Thyroid gland (tissue), 4 donors: ENCODE results near the gene RALGPS2. TPM values are rescaled to one million over a fixed set of nuclear protein-coding genes. Genes with fewer than 3 reads are reported as not detected.
A peak's percentile ranks its signal among the peaks of the same experiment; 100 is the strongest.

Source experiments
- DNase-seq, 2 donors: peaks; one replicate each; pipeline ENCODE4 v3.0.0-alpha.2; 2019
- H3K27ac ChIP-seq, 3 donors: fragments of 200-600 bp; sonication (generic); 1 replicate in 2 of 3; 2 replicates in 1 of 3; pipeline ENCODE4 v1.5.1; 2016 to 2019; ENCODE audit warnings: mild to moderate bottlenecking in 1 of 3, moderate library complexity in 1 of 3
- H3K27me3 ChIP-seq: fragments of 200-600 bp; sonication (generic); one replicate; pipeline ENCODE4 v1.5.1; 2019
- H3K36me3 ChIP-seq, 2 donors: fragments of 200-600 bp; sonication (generic); one replicate each; pipeline ENCODE4 v1.5.1; 2016 to 2019
- H3K4me1 ChIP-seq, 2 donors: fragments of 200-600 bp; sonication (generic); one replicate each; pipeline ENCODE4 v1.5.1; 2017 to 2019
- H3K4me3 ChIP-seq, 3 donors: fragments of 200-600 bp; sonication (generic); replicated peaks in 1 of 3; 1 replicate in 2 of 3; 2 replicates in 1 of 3; pipeline ENCODE4 v1.5.1; 2016; ENCODE audit warnings: mild to moderate bottlenecking in 1 of 3
- H3K9me3 ChIP-seq: fragments of 200-600 bp; sonication (generic); one replicate; pipeline ENCODE4 v1.5.1; 2017
- POLR2A ChIP-seq, 2 donors: fragments of 450-650 bp; IDR thresholded peaks; one replicate each; pipeline ENCODE4 v1.6.1; 2017; ENCODE audit warnings: antibody characterized with exemption in 2 of 2, mild to moderate bottlenecking in 2 of 2, moderate library complexity in 1 of 2
- WGBS, 2 donors: methylation state at CpG; one replicate each; pipeline ENCODE4 v1.1.5; 2017; 5-methylcytosine and 5-hydroxymethylcytosine counted together
- intact Hi-C: fragments of 100-400 bp; cut with DNase I; formaldehyde crosslinking; loops from one replicate; pipeline ENCODE4 v1.15.1; 2023
- total RNA-seq, 4 donors: library from RNA; depleted of rRNA; stranded (reverse); fragments of >200 nt; gene quantifications; one replicate each; pipeline ENCODE4 v1.2.3, GENCODE V29; 2016
- TF ChIP-seq, protein P1 (sequence below), 6 experiments: fragments of 200-600 bp in 3 of 6; fragments of 450-650 bp in 3 of 6; sonication (generic) in 3 of 6; IDR thresholded peaks; one replicate each; pipeline ENCODE4 v1.5.1; 2016 to 2019; ENCODE audit warnings: antibody characterized with exemption in 6 of 6, mild to moderate bottlenecking in 2 of 6, inconsistent platforms in 1 of 6, moderate library complexity in 1 of 6

Gene RALGPS2
- total RNA-seq, 4 donors from 2014 or later = 15.3 to 31.4 (median 17.7) TPM

DNA sequence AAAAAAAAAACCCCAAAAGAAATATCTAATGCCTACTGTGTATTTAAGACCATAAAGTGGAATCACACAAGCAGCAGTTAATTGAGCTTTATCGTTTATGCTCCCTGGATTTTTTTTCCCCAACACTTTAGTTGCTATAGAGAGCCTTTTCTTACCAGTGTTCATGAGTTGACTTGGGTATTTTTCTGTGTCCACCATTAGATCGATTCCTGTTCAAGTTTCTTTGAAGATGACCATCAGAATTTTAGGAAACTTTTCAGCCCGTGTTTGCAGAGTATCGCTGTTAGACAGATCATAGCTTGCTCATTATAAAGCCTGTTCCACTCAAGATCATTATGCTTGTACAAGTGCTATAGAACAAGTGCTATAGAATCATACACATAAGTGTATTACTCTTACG lies 1.5 kb downstream of the RALGPS2 start:
- H3K27ac ChIP-seq = peak overlapping the region in 2 of 3 donors; percentile 86 to 94
- intact Hi-C loops = no loop called here

DNA sequence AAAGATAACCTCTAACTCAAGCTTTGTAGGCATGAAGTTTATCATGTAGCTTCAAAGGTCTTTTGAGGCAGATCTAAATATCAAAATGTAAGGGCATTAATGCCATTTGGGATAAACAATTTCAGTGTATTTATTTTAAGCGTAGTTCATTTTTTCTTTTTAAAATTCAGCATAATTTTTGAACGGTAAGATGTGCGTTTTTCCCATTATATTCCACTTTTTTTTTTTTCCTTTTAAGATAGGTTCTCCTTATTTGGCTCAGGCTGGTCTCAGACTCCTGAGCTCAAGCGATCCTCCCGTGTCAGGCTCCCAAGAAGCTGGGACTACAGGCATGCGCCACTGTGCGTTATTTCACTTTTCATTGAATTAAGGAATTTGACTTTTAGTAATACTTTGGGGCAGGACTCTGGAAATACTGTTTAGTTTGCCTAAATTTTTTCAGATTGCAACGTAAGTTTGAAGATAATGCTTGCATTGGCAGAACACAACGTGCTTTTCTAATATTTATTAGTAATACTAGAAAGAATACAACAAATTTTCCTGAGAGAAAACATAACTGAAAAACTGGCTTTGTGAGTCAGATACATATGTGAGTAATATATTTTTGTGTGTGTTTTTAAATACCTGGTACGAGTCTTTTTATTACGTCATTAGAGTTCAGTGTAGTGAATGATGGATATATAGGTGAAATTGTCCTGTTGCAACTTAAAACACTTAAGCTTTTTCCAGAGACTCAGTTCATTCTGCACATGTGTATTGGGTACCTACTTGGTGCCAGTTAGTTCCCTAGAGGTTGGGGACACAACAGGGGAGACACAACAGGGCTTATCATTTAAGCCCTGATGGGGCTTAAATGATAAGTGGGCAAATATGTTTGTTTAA lies 2.2 kb downstream of the RALGPS2 start:
- Histone ChIP-seq H3K27ac (no peak overlapping the region), H3K36me3 (no peaks in the 10 kb centered on the region), H3K9me3 (no peaks in the 10 kb centered on the region), H3K27me3 (no peaks in the 10 kb centered on the region), H3K4me3 (no peak overlapping the region), H3K4me1 (peaks cover 5 to 6% of the 10 kb centered on the region in 2 donors)
- WGBS, 2 donors = 77 to 85% methylated on average over 11 of the region's 11 CpGs
- intact Hi-C loops = no loop called here
- DNase-seq = no peak
- TF ChIP-seq POLR2A (IDR thresholded peaks at IDR 0.05) = no peak

More for the DNA sequence above, 1.5 kb downstream of the RALGPS2 start:
- 26 to 29% methylated on average over 5 of the region's 5 CpGs for WGBS, 2 donors
- no peaks in the 10 kb centered on the region for H3K27me3 ChIP-seq
- no peak overlapping the region for H3K4me3 ChIP-seq
- TF ChIP-seq, protein P1, sequence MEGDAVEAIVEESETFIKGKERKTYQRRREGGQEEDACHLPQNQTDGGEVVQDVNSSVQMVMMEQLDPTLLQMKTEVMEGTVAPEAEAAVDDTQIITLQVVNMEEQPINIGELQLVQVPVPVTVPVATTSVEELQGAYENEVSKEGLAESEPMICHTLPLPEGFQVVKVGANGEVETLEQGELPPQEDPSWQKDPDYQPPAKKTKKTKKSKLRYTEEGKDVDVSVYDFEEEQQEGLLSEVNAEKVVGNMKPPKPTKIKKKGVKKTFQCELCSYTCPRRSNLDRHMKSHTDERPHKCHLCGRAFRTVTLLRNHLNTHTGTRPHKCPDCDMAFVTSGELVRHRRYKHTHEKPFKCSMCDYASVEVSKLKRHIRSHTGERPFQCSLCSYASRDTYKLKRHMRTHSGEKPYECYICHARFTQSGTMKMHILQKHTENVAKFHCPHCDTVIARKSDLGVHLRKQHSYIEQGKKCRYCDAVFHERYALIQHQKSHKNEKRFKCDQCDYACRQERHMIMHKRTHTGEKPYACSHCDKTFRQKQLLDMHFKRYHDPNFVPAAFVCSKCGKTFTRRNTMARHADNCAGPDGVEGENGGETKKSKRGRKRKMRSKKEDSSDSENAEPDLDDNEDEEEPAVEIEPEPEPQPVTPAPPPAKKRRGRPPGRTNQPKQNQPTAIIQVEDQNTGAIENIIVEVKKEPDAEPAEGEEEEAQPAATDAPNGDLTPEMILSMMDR (IDR thresholded peaks at IDR 0.05) = no peak
- no peak for TF ChIP-seq POLR2A (IDR thresholded peaks at IDR 0.05)
- H3K4me1 ChIP-seq = peaks cover 5 to 6% of the 10 kb centered on the region in 2 donors
- DNase-seq = no peak
- no peaks in the 10 kb centered on the region for H3K36me3 ChIP-seq
- no peaks in the 10 kb centered on the region for H3K9me3 ChIP-seq

DNA sequence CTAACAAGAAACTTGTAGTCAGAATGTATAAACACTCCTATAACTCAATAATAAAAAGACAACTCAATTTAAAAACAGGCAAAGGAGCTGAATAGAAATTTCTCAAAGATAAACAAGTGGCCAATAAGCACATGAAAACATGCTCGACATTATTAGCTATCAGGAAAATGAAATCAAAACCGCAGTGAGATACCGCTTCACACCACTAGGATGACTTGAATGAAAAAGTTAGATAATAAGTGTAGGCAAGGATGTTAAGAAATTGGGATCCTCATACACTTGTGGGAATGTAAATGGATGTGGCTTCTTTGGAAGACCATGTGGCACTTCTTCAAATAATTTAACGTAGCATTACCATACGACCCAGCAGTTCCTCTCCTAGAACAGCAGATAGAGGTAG lies 8.9 kb downstream of the RALGPS2 start:
- Histone ChIP-seq H3K36me3 (no peaks in the 10 kb centered on the region), H3K4me1 (peaks cover 0 to 2% of the 10 kb centered on the region in 2 donors), H3K9me3 (no peaks in the 10 kb centered on the region), H3K27ac (no peak overlapping the region), H3K4me3 (no peak overlapping the region), H3K27me3 (no peaks in the 10 kb centered on the region)
- 94 to 96% methylated on average over 5 of the region's 5 CpGs for WGBS, 2 donors
- TF ChIP-seq, protein P1 (IDR thresholded peaks at IDR 0.05) = peak in 1 of 6 experiments; percentile 27
- TF ChIP-seq POLR2A (IDR thresholded peaks at IDR 0.05) = no peak
- intact Hi-C loops = no loop called here
- no peak for DNase-seq

DNA sequence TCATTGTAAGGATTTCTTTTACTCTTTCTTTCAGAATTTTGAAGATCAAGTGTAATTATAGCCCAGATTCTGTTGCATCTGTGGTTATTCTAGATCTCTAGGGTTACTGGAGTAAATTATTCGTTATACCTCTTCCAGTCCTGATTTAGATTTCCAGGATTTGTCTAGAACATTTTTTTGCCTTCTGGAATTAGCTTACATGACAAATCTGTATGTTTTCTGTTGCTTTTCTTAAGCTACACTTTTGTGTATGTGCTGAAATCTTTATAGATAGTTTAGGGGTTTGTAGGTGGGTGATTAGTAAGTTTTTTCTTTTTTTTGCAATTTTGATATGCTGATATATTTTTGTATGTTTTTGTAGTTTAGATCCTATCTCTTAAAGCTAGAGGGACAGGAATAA lies 13.7 kb downstream of the RALGPS2 start:
- WGBS, 2 donors = 83 to 88% methylated on average over 1 of the region's 1 CpG
- no peak for DNase-seq
- peaks cover 0 to 11% of the 10 kb centered on the region in 2 donors for H3K4me1 ChIP-seq
- no peak overlapping the region for H3K27ac ChIP-seq
- TF ChIP-seq, protein P1 (IDR thresholded peaks at IDR 0.05) = no peak
- TF ChIP-seq POLR2A (IDR thresholded peaks at IDR 0.05) = no peak
- H3K4me3 ChIP-seq = no peak overlapping the region
- H3K36me3 ChIP-seq = no peaks in the 10 kb centered on the region
- intact Hi-C loops = no loop called here
- no peaks in the 10 kb centered on the region for H3K27me3 ChIP-seq
- no peaks in the 10 kb centered on the region for H3K9me3 ChIP-seq

DNA sequence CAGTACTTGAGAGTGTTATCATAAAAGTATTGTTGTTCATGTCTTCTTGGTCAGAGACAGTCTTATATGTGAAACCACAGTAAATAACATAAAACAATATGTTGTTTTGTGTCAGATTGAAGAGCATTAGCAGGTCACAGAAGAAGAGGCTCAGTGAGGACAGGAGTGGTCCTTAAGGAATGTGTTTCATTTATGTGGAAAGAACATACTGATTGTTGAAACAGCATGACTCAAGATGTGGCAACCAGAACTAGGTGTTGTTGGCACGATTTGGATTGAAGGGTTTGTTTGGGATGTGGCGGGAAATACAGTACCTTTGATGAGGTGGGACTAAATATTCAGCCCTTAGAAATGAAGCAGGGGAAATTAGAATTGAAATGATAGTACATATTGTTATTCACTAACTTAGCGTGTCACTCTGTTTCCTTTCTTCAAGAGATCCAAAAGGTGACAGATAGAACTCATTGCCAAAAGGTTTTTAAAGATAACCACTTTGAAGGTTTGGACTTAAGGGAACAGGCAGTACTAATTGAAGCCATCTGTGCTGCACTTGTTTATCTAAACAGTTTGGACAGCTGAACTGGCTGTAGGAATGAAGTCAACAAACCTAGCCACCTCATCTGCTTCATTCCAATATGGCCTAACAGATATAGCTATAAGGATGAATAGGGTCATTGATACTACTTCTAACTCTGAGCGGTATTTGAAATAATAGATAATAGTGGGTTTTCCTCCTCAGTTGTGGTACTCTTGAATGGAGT lies 14.4 kb downstream of the RALGPS2 start:
- TF ChIP-seq, protein P1 (IDR thresholded peaks at IDR 0.05) = no peak
- no peak for TF ChIP-seq POLR2A (IDR thresholded peaks at IDR 0.05)
- 77 to 79% methylated on average over 4 of the region's 4 CpGs for WGBS, 2 donors
- Histone ChIP-seq H3K4me3 (no peak overlapping the region), H3K36me3 (no peaks in the 10 kb centered on the region), H3K9me3 (no peaks in the 10 kb centered on the region), H3K27me3 (no peaks in the 10 kb centered on the region), H3K4me1 (peaks cover 0 to 11% of the 10 kb centered on the region in 2 donors), H3K27ac (no peak overlapping the region)
- intact Hi-C loops = no loop called here
- DNase-seq = no peak
